K562 (cell line): Measurements from ENCODE around the gene NALCN. TPM values are rescaled to one million over a fixed set of nuclear protein-coding genes. Genes with fewer than 3 reads are reported as not detected.

Experiments
- ATAC-seq: fragments of 200-7000 bp; cut with Tn5 transposase; 3 replicates; pipeline ENCODE4 v1.9.1; 2020; ENCODE audit warnings: moderate library complexity
- BruUV-seq: library from RNA; stranded (reverse); fragments of 400-500 nt; replicated peaks from 2 replicates; lab custom pipeline; 2021; lab: Mats Ljungman, UMichigan
- CTCF ChIA-PET: fragments of 300-600 bp; formaldehyde crosslinking; extraction: SDS; loops from one replicate; lab custom pipeline; 2021; ENCODE audit warnings: low intra/inter-chr PET ratio; lab: Yijun Ruan, JAX
- POLR2A ChIA-PET: fragments of 300-600, 350-650 bp; sonication (Branson Sonifier 250); formaldehyde crosslinking; extraction: SDS; loops from one replicate; lab custom pipeline; 2021; ENCODE audit warnings: antibody characterized with exemption, inconsistent platforms; lab: Yijun Ruan, JAX
- DNase-seq, 4 experiments: peaks; one replicate each; pipeline versions ENCODE4 v3.0.0 to v3.0.0-alpha.2; 2011 to 2018; ENCODE audit warnings: low spot score in 3 of 4, mixed read lengths in 3 of 4; ENCODE audit errors: extremely low read depth in 1 of 4
- FAIRE-seq: peaks from 2 replicates; lab custom pipeline; 2011; peaks lifted over from hg19 to GRCh38; lab: Jason Lieb, UNC
- H2AFZ ChIP-seq: 2 replicates; pipeline ENCODE4 v1.6.0; 2011; ENCODE audit warnings: low read depth, low read length, control low read depth, inconsistent platforms
- H3K27ac ChIP-seq: fragments of 200-600 bp; 3 replicates; pipeline ENCODE4 v1.8.0; 2011; ENCODE audit warnings: low read depth, mild to moderate bottlenecking, control low read depth, inconsistent platforms, low read length, moderate library complexity, mixed read lengths; ENCODE audit errors: extremely low read depth
- H3K27me3 ChIP-seq, 2 experiments: fragments of 300-600 bp in 1 of 2; 2 replicates in 1 of 2; 3 replicates in 1 of 2; pipeline versions ENCODE4 v1.6.0 to v1.8.0; 2011; ENCODE audit warnings: inconsistent platforms in 2 of 2, low read length in 2 of 2, mild to moderate bottlenecking in 1 of 2, mixed read lengths in 1 of 2, moderate library complexity in 1 of 2; ENCODE audit not compliant: control insufficient read depth in 2 of 2, insufficient read depth in 2 of 2
- H3K36me3 ChIP-seq: fragments of 300-600 bp; 3 replicates; pipeline ENCODE4 v1.8.0; 2011; ENCODE audit warnings: mild to moderate bottlenecking, low read length, inconsistent platforms; ENCODE audit not compliant: control insufficient read depth, insufficient read depth
- H3K4me1 ChIP-seq, 2 experiments: fragments of 200-600 bp in 1 of 2; replicated peaks in 1 of 2; 2 replicates in 1 of 2; 3 replicates in 1 of 2; pipeline versions ENCODE4 v1.5.1 to v1.8.0; 2011; ENCODE audit warnings: inconsistent platforms in 2 of 2, low read length in 2 of 2, mild to moderate bottlenecking in 1 of 2, mixed read lengths in 1 of 2, moderate library complexity in 1 of 2; ENCODE audit not compliant: control insufficient read depth in 2 of 2, insufficient read depth in 2 of 2
- H3K4me2 ChIP-seq: 2 replicates; pipeline ENCODE4 v1.6.1; 2011; ENCODE audit warnings: low read length, control low read depth, inconsistent platforms, mixed read lengths; ENCODE audit not compliant: insufficient read depth
- H3K4me3 ChIP-seq: fragments of 200-600 bp; sonication (generic), shearing (Covaris generic); 2 replicates; pipeline ENCODE4 v1.5.1; 2016; ENCODE audit warnings: control low read depth, inconsistent platforms
- H3K79me2 ChIP-seq: fragments of 200-600 bp; 3 replicates; pipeline ENCODE4 v1.8.0; 2011; ENCODE audit warnings: low read length, inconsistent platforms; ENCODE audit not compliant: control insufficient read depth, insufficient read depth
- H3K9ac ChIP-seq, 2 experiments: 2 replicates each; pipeline versions ENCODE4 v1.6.0 to v1.6.1; 2011; ENCODE audit warnings: low read depth in 2 of 2, low read length in 2 of 2, control low read depth in 1 of 2, inconsistent platforms in 1 of 2, mild to moderate bottlenecking in 1 of 2, mixed read lengths in 1 of 2; ENCODE audit not compliant: insufficient read depth in 1 of 2
- H3K9me1 ChIP-seq: one replicate; pipeline ENCODE4 v1.6.0; 2011; ENCODE audit warnings: inconsistent platforms, mild to moderate bottlenecking, low read length, moderate library complexity; ENCODE audit not compliant: control insufficient read depth, insufficient read depth
- H3K9me3 ChIP-seq: replicated peaks from 2 replicates; pipeline ENCODE4 v1.5.1; 2011; ENCODE audit warnings: low read depth, low read length, inconsistent platforms; ENCODE audit not compliant: control insufficient read depth, insufficient read depth
- H4K20me1 ChIP-seq: replicated peaks from 2 replicates; pipeline ENCODE4 v1.6.1; 2011; ENCODE audit warnings: low read length, inconsistent platforms, mixed read lengths; ENCODE audit not compliant: control insufficient read depth, insufficient read depth
- BMI1 ChIP-seq: fragments of 150-350 bp; IDR thresholded peaks from 2 replicates; pipeline ENCODE4 v1.6.1; 2014; ENCODE audit warnings: low read length
- CLOCK ChIP-seq: fragments of 250-450 bp; sonication (Bioruptor Pico); IDR thresholded peaks from 2 replicates; pipeline ENCODE4 v1.4.0; 2020; ENCODE audit warnings: mild to moderate bottlenecking, moderate library complexity, borderline replicate concordance
- EHMT2 ChIP-seq: fragments of 450-650 bp; IDR thresholded peaks from 2 replicates; pipeline ENCODE4 v1.6.1; 2018; ENCODE audit warnings: antibody characterized with exemption
- GATAD2B ChIP-seq: fragments of 450-650 bp; IDR thresholded peaks from 2 replicates; pipeline ENCODE4 v1.6.1; 2017; ENCODE audit warnings: mild to moderate bottlenecking, borderline replicate concordance
- HDAC6 ChIP-seq: IDR thresholded peaks from 2 replicates; pipeline ENCODE4 v1.6.1; 2012; ENCODE audit warnings: low read depth, mild to moderate bottlenecking, control low read depth, inconsistent platforms, low read length, moderate library complexity
- HNRNPUL1 ChIP-seq: fragments of 200-400 bp; formaldehyde crosslinking; IDR thresholded peaks from 2 replicates; pipeline ENCODE4 v1.6.1; 2017; ENCODE audit warnings: low read length
- RBM25 ChIP-seq: fragments of 200-400 bp; formaldehyde crosslinking; IDR thresholded peaks from 2 replicates; pipeline ENCODE4 v1.6.1; 2018; ENCODE audit warnings: low read length, low read depth, moderate library complexity; ENCODE audit not compliant: severe bottlenecking
- RERE ChIP-seq: sonication (generic); formaldehyde crosslinking; IDR thresholded peaks from 2 replicates; pipeline ENCODE4 v1.8.0; 2023; ENCODE audit warnings: missing genetic modification reagents, mild to moderate bottlenecking, borderline replicate concordance
- RFX1 ChIP-seq: fragments of 450-650 bp; IDR thresholded peaks from 2 replicates; pipeline ENCODE4 v1.6.1; 2016; ENCODE audit warnings: mild to moderate bottlenecking, moderate library complexity
- SMARCA4 ChIP-seq: fragments of 450-650 bp; IDR thresholded peaks from 2 replicates; pipeline ENCODE4 v1.6.1; 2016
- TAF15 ChIP-seq: fragments of 200-400 bp; formaldehyde crosslinking; IDR thresholded peaks from 2 replicates; pipeline ENCODE4 v1.6.1; 2017; ENCODE audit warnings: mild to moderate bottlenecking, low read depth, low read length, moderate library complexity
- ZBTB26 ChIP-seq: fragments of 450-650 bp; formaldehyde crosslinking; IDR thresholded peaks from 2 replicates; pipeline ENCODE4 v1.4.0; 2022; ENCODE audit warnings: missing genetic modification characterization
- ZFP30 ChIP-seq: fragments of 250-450 bp; sonication (Bioruptor Pico); IDR thresholded peaks from 2 replicates; pipeline ENCODE4 v1.8.0; 2022; ENCODE audit warnings: moderate library complexity, mild to moderate bottlenecking, inconsistent platforms, borderline replicate concordance
- ZNF507 ChIP-seq: conservative IDR thresholded peaks from 2 replicates; pipeline ENCODE4 v1.6.1; 2017; ENCODE audit warnings: missing genetic modification characterization, missing compliant biosample characterization
- ZNF778 ChIP-seq: fragments of 450-650 bp; formaldehyde crosslinking; IDR thresholded peaks from 2 replicates; pipeline ENCODE4 v1.4.0; 2020; ENCODE audit warnings: mild to moderate bottlenecking, moderate library complexity
- WGBS: fragments of 100-300 bp; shearing (Covaris generic); methylation state at CpG from one replicate; pipeline ENCODE4 v1.1.6; 2016; ENCODE audit warnings: low coverage, mixed read lengths; ENCODE audit not compliant: insufficient coverage; ENCODE audit errors: missing lambda C conversion rate; 5-methylcytosine and 5-hydroxymethylcytosine counted together
- in situ Hi-C: fragments of 300-500 bp; cut with MboI; formaldehyde crosslinking; loops from 4 replicates; pipeline ENCODE4 v1.15.0; 2018; ENCODE audit warnings: inconsistent platforms, mixed read lengths
- intact Hi-C: fragments of 100-400 bp; cut with micrococcal nuclease; formaldehyde crosslinking; loops from 2 replicates; pipeline ENCODE4 v1.14.2; 2022
- polyA plus RNA-seq, 8 experiments: library from polyadenylated mRNA; depleted of rRNA in 4 of 8; stranded (reverse) in 5 of 8; unstranded in 3 of 8; fragments of >200 nt; fragmentation: Nextera tagmentation in 2 of 8; fragmentation: Illumina TruSeq in 1 of 8; extraction: Ambion mirVana in 2 of 8; extraction: Trizol in 1 of 8; gene quantifications; 2 replicates each; pipeline versions ENCODE4 v1.2.1 to v1.2.3, GENCODE V29; 2011 to 2014; ENCODE audit warnings: inconsistent platforms in 1 of 8, missing spikeins in 1 of 8
- total RNA-seq, 7 experiments: library from RNA; depleted of rRNA in 6 of 7; stranded (reverse); fragments of >200 nt in 6 of 7; fragmentation: Illumina TruSeq in 2 of 7; extraction: Trizol in 2 of 7; gene quantifications; 2 replicates each; pipeline versions ENCODE4 v1.2.1 to v1.2.3, GENCODE V29; 2011 to 2021; ENCODE audit warnings: low replicate concordance in 1 of 7

The NALCN gene
- total and polyA plus RNA-seq, 9 of the 15 experiments (the other 6 are each of a cell fraction or from before 2014, with no cell fraction given): not detected

DNA sequence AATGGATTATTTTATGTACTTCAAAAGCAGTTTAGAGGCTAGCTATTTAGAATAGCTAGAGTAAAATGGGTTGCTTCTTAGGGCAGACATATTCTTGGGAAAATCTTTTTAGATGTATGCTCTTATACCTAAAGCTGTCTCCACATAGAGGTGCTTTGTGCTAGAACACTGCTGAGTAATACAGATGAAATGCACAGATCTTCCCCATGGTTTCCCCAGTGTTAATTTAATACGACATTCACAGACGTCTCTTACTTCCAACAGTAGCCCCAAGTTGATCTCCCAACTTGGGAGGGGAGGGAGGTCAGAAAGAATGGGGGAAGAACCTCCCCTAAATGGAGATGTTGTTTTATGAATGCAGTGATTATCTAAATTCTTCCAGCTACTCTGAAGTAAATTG lies 16.9 kb downstream of the NALCN start:
- Histone ChIP-seq H3K9me1 (no peaks in the 10 kb centered on the region), H4K20me1 (no peaks in the 10 kb centered on the region), H2AFZ (no peak overlapping the region), H3K4me2 (no peak overlapping the region), H3K9ac (no peak overlapping the region), H3K27me3 (no peaks in the 10 kb centered on the region), H3K79me2 (no peaks in the 10 kb centered on the region), H3K36me3 (no peaks in the 10 kb centered on the region), H3K4me3 (no peak overlapping the region), H3K9me3 (no peaks in the 10 kb centered on the region), H3K27ac (no peak overlapping the region), H3K4me1 (no peaks in the 10 kb centered on the region)
- TF ChIP-seq TAF15: no peak
- TF ChIP-seq ZNF778 (CRISPR knock-in tag): no peak
- no peak for TF ChIP-seq ZBTB26 (CRISPR knock-in tag)
- TF ChIP-seq SMARCA4: no peak
- TF ChIP-seq GATAD2B: no peak
- no peak for TF ChIP-seq CLOCK (CRISPR knock-in tag)
- no peak for TF ChIP-seq RFX1
- no peak for TF ChIP-seq ZNF507 (tag)
- TF ChIP-seq ZFP30 (CRISPR knock-in tag): no peak
- no peak for TF ChIP-seq RBM25
- TF ChIP-seq BMI1: no peak
- no peak for TF ChIP-seq EHMT2
- no peak for TF ChIP-seq HDAC6
- TF ChIP-seq HNRNPUL1: no peak
- TF ChIP-seq RERE (CRISPR knock-in tag): no peak
- no TSS peak for BruUV-seq
- DNase-seq (no peak), FAIRE-seq (no peak), ATAC-seq (no peak)
- WGBS: 0% methylated on average over 2 of the region's 2 CpGs
- intact Hi-C loops: no loop called here
- in situ Hi-C loops: no loop called here
- CTCF ChIA-PET: no interaction called here
- POLR2A ChIA-PET: no interaction called here
